ENCODE data around the gene LYSMD2.

The LYSMD2 gene

GRCh38 chr15:51738553-51738952, 1.1 kb upstream of the LYSMD2 start:
- Histone ChIP-seq H3K27ac (no peak overlapping the region), H3K9me3 (ENCODE audit: severe bottlenecking) (no peaks in the 10 kb centered on the region), H3K27me3 (ENCODE audit: insufficient read depth, low read depth, severe bottlenecking) (no peaks in the 10 kb centered on the region), H3K36me3 (no peaks in the 10 kb centered on the region), H3K4me3 (ENCODE audit: low read depth, low read length) (no peak overlapping the region)
- no peak for TF ChIP-seq CTCF (IDR thresholded peaks at IDR 0.05; ENCODE audit: low read depth, low read length)
- no peak for DNase-seq

- Histone ChIP-seq H3K9me3 (ENCODE audit: severe bottlenecking) (no peaks in the 10 kb centered on the region), H3K4me3 (ENCODE audit: low read depth, low read length) (peak overlapping the region; percentile 51), H3K27me3 (ENCODE audit: insufficient read depth, low read depth, severe bottlenecking) (no peaks in the 10 kb centered on the region), H3K27ac (peak overlapping the region; percentile 63), H3K36me3 (no peaks in the 10 kb centered on the region)
- peak; percentile 63 for DNase-seq
- no peak for TF ChIP-seq CTCF (IDR thresholded peaks at IDR 0.05; ENCODE audit: low read depth, low read length)
Observed at GRCh38 chr15:51736751-51737521, 519 bp downstream of the LYSMD2 start.

GRCh38 chr15:51736069-51736468, 1.4 kb downstream of the LYSMD2 start:
- H3K27ac ChIP-seq, result no peak overlapping the region
- no peaks in the 10 kb centered on the region for H3K9me3 ChIP-seq (ENCODE audit: severe bottlenecking)
- no peak overlapping the region for H3K4me3 ChIP-seq (ENCODE audit: low read depth, low read length)
- DNase-seq, result no peak
- no peaks in the 10 kb centered on the region for H3K36me3 ChIP-seq
- TF ChIP-seq CTCF (IDR thresholded peaks at IDR 0.05; ENCODE audit: low read depth, low read length), result no peak
- H3K27me3 ChIP-seq (ENCODE audit: insufficient read depth, low read depth, severe bottlenecking), result no peaks in the 10 kb centered on the region

- Histone ChIP-seq H3K36me3 (no peaks in the 10 kb centered on the region), H3K27ac (no peak overlapping the region), H3K9me3 (ENCODE audit: severe bottlenecking) (no peaks in the 10 kb centered on the region), H3K4me3 (ENCODE audit: low read depth, low read length) (no peak overlapping the region), H3K27me3 (ENCODE audit: insufficient read depth, low read depth, severe bottlenecking) (no peaks in the 10 kb centered on the region)
- no peak for DNase-seq
- TF ChIP-seq CTCF (IDR thresholded peaks at IDR 0.05; ENCODE audit: low read depth, low read length), result 0 out of 2 replicates have a peak, but pooled peaks have one; percentile 17
Observed at GRCh38 chr15:51735228-51736010, 2.0 kb downstream of the LYSMD2 start.

GRCh38 chr15:51732646-51733045, 4.8 kb downstream of the LYSMD2 start:
- no peaks in the 10 kb centered on the region for H3K27me3 ChIP-seq (ENCODE audit: insufficient read depth, low read depth, severe bottlenecking)
- H3K27ac ChIP-seq, result no peak overlapping the region
- DNase-seq, result no peak
- no peaks in the 10 kb centered on the region for H3K9me3 ChIP-seq (ENCODE audit: severe bottlenecking)
- no peak overlapping the region for H3K4me3 ChIP-seq (ENCODE audit: low read depth, low read length)
- H3K36me3 ChIP-seq, result no peaks in the 10 kb centered on the region
- no peak for TF ChIP-seq CTCF (IDR thresholded peaks at IDR 0.05; ENCODE audit: low read depth, low read length)

Data from WERI-Rb-1 (cell line).